Ishikawa (cell line): Measurements from ENCODE around the gene RRAS2.

ENCODE experiments used
- CEBPB ChIP-seq: IDR thresholded peaks from 2 replicates; pipeline ENCODE4 v1.6.1; 2012
- CREB1 ChIP-seq: IDR thresholded peaks from 2 replicates; pipeline ENCODE4 v1.6.1; 2012; ENCODE audit warnings: low read depth
- EGR1 ChIP-seq: IDR thresholded peaks from 2 replicates; pipeline ENCODE4 v1.6.1; 2012
- EP300 ChIP-seq: IDR thresholded peaks from 2 replicates; pipeline ENCODE4 v1.6.1; 2012; ENCODE audit warnings: borderline replicate concordance
- FOXM1 ChIP-seq: IDR thresholded peaks from 2 replicates; pipeline ENCODE4 v1.6.1; 2012; ENCODE audit warnings: low read depth, borderline replicate concordance
- NFIC ChIP-seq: IDR thresholded peaks from 2 replicates; pipeline ENCODE4 v1.6.1; 2012
- RAD21 ChIP-seq: IDR thresholded peaks from 2 replicates; pipeline ENCODE4 v1.6.1; 2012; ENCODE audit warnings: low read depth
- TAF1 ChIP-seq: IDR thresholded peaks from 2 replicates; pipeline ENCODE4 v1.6.1; 2012; ENCODE audit warnings: low read depth, mild to moderate bottlenecking
- TCF12 ChIP-seq: IDR thresholded peaks from 2 replicates; pipeline ENCODE4 v1.6.1; 2012; ENCODE audit warnings: low read depth
- TEAD4 ChIP-seq: IDR thresholded peaks from 2 replicates; pipeline ENCODE4 v1.6.1; 2012
- YY1 ChIP-seq: IDR thresholded peaks from 2 replicates; pipeline ENCODE4 v1.6.1; 2012; ENCODE audit warnings: low read depth
- ZBTB7A ChIP-seq: IDR thresholded peaks from 2 replicates; pipeline ENCODE4 v1.6.1; 2012; ENCODE audit warnings: low read depth
- TF ChIP-seq, protein P1 (sequence below): IDR thresholded peaks from 2 replicates; pipeline ENCODE4 v1.6.1; 2012; ENCODE audit warnings: low read depth, mild to moderate bottlenecking
- TF ChIP-seq, protein P2 (sequence below): IDR thresholded peaks from 2 replicates; pipeline ENCODE4 v1.6.1; 2012
- TF ChIP-seq, protein P3 (sequence below): IDR thresholded peaks from 2 replicates; pipeline ENCODE4 v1.6.1; 2012

Gene RRAS2

DNA sequence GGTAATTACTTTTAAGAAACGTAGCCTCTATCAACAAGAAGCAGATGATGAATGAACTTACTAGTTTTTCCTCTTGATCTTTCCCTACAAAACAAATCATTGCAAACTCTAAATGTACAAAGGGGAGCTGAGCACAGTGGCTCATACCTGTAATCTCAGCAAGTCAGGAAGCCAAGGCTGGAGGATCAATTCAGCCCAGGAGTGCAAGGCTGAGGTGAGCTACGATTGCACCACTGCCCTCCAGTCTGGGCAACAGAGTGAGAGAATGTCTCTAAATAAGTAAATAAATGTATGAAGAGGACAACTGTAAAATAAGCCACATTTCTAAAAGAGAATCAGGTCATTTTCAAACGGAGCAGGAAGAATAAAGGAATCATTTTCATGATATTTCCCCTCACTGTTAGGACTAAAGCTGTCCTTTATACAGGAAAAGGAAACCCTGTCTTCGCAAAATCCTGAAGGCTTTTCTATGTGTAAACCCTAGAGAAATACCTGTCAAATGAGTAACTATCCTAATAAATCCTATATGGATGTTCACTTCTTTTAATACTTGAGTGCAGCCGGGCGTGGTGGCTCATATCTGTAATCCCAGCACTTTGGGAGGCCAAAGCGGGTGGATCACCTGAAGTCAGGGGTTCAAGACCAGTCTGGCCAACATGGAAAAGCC lies 41.2 kb downstream of the RRAS2 start:
- TF ChIP-seq YY1 (no peak), TAF1 (no peak), FOXM1 (no peak), TCF12 (no peak), ZBTB7A (no peak), EGR1 (no peak), EP300 (no peak)
- TF ChIP-seq, protein P1, sequence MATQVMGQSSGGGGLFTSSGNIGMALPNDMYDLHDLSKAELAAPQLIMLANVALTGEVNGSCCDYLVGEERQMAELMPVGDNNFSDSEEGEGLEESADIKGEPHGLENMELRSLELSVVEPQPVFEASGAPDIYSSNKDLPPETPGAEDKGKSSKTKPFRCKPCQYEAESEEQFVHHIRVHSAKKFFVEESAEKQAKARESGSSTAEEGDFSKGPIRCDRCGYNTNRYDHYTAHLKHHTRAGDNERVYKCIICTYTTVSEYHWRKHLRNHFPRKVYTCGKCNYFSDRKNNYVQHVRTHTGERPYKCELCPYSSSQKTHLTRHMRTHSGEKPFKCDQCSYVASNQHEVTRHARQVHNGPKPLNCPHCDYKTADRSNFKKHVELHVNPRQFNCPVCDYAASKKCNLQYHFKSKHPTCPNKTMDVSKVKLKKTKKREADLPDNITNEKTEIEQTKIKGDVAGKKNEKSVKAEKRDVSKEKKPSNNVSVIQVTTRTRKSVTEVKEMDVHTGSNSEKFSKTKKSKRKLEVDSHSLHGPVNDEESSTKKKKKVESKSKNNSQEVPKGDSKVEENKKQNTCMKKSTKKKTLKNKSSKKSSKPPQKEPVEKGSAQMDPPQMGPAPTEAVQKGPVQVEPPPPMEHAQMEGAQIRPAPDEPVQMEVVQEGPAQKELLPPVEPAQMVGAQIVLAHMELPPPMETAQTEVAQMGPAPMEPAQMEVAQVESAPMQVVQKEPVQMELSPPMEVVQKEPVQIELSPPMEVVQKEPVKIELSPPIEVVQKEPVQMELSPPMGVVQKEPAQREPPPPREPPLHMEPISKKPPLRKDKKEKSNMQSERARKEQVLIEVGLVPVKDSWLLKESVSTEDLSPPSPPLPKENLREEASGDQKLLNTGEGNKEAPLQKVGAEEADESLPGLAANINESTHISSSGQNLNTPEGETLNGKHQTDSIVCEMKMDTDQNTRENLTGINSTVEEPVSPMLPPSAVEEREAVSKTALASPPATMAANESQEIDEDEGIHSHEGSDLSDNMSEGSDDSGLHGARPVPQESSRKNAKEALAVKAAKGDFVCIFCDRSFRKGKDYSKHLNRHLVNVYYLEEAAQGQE = no peak
- TF ChIP-seq, protein P2, sequence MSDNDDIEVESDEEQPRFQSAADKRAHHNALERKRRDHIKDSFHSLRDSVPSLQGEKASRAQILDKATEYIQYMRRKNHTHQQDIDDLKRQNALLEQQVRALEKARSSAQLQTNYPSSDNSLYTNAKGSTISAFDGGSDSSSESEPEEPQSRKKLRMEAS = no peak
- TF ChIP-seq, protein P3, sequence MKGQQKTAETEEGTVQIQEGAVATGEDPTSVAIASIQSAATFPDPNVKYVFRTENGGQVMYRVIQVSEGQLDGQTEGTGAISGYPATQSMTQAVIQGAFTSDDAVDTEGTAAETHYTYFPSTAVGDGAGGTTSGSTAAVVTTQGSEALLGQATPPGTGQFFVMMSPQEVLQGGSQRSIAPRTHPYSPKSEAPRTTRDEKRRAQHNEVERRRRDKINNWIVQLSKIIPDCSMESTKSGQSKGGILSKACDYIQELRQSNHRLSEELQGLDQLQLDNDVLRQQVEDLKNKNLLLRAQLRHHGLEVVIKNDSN = no peak

DNA sequence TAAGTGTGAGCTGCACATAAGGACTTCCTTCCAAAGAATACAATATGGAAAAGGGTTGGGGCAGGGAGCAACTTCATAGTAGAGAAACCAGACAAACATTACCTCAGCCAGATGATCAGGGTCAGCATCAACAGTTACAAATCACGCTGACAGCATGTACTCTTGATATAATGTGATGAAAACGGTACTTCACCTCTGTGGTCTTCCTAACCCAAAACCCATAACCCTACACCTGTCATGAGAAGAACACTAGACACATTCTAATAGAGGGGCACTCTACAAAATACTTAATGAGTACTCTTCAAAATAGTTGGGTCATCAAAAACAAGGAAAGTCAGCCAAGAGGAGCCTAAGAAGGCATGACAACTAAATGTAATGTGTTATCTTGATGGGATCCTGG lies 43.9 kb downstream of the RRAS2 start:
- TF ChIP-seq, protein P1 = no peak
- no peak for TF ChIP-seq ZBTB7A
- TF ChIP-seq RAD21 = no peak
- no peak for TF ChIP-seq FOXM1
- no peak for TF ChIP-seq CREB1
- TF ChIP-seq EP300 = no peak
- TF ChIP-seq, protein P3 = no peak
- TF ChIP-seq TEAD4 = no peak
- TF ChIP-seq, protein P2 = no peak
- no peak for TF ChIP-seq CEBPB
- no peak for TF ChIP-seq TCF12
- TF ChIP-seq YY1 = no peak
- no peak for TF ChIP-seq TAF1

DNA sequence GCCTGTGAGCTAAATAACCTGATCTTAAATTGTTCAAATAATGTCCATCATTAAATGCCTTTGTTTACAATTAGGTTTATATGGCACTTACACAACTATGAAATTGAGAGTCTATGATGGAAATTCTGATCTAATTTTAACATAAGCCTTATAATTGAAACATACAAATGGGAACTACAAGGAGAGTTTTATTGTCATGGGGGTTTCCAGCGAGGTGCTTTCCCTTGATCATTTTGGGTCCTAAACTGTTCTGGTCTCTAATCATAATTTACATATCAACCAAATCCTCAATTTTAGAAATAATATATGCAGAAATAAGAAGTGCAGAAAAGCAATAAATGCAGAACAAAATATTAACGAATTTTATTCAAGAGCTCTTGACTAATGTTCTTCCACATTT lies 44.9 kb downstream of the RRAS2 start:
- TF ChIP-seq ZBTB7A (no peak), CREB1 (no peak), TCF12 (no peak), RAD21 (no peak), TAF1 (no peak), EGR1 (no peak), NFIC (no peak), YY1 (no peak), EP300 (no peak), CEBPB (no peak)
- TF ChIP-seq, protein P3 = no peak

DNA sequence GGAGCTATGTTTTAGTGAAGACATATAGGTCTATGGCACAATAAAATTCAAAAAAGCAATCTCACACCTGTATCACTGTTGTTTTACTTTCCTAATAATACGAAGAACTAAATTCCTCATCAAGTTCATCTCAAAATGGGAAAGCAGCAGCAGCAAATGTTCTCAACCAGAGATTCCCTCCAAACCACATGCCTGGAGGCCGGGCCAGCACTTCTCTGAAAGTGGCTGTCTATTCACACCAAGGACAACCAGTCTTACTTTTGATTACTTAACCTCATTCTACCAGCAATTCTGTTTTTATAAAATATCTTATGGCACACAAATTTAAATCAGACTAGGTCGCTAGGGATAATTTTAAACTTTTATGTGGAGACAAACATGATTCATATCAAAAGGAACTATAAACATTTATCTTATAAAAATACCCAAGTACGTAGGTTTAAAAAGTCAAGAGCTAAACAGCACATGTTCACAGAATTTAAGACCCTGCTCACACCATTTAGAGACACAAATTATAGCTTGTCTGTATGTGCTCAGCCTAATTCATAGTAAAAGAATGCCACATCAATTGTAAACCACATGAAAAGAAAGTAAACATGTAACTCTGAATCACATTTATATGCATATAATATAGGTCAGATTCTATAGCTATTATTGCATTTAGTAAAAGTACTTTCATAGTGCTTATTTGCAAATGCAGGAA lies 46.1 kb downstream of the RRAS2 start:
- TF ChIP-seq TAF1 (no peak), TEAD4 (no peak), EP300 (no peak), TCF12 (no peak)

DNA sequence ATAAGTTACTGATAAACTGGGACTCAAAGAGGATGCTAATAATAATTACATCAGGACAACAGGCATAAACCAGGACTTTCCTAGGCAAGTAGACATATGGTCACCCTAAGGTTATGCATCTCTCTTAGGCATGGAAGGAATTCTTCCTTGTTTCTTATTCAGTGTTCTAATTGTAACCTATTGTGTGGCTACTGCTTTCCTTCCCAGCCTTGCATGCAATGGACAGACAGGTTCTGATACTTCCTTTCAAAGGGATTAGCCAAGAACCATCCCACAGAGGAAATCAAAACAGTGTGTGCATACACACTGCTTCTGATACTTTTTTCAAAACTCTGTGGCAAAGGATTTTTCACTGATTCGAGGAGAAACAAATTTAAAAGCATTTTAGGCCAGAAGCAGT lies 48.3 kb downstream of the RRAS2 start:
- TF ChIP-seq, protein P1 = no peak
